ENCODE measurements around the gene HNRNPA0. TPM values are rescaled to one million over a fixed set of nuclear protein-coding genes. Genes with fewer than 3 reads are reported as not detected.
"Not testable (repeated sequence)": the region's sequence is repeated elsewhere in the genome, so short reads cannot be mapped to it uniquely, and the experiment has no call there.

Gene HNRNPA0
- polyA plus RNA-seq (ENCODE audit: insufficient read length in 3 of 3) = 10 to 100 TPM; 62.4 to 80.8 (median 76.8) TPM
- long read RNA-seq, donor 1, full-length matches to known transcripts = 503 of 503 reads
- long read RNA-seq, donor 1, partial matches to known transcripts = 0 of 503 reads
- long read RNA-seq, donor 1, other reads (novel, unspliced or antisense) = 0 of 503 reads
- long read RNA-seq, donor 2, full-length matches to known transcripts = 511 of 511 reads
- long read RNA-seq, donor 2, partial matches to known transcripts = 0 of 511 reads
- long read RNA-seq, donor 2, other reads (novel, unspliced or antisense) = 0 of 511 reads
- long read RNA-seq, donor 3, full-length matches to known transcripts = 460 of 460 reads
- long read RNA-seq, donor 3, partial matches to known transcripts = 0 of 460 reads
- long read RNA-seq, donor 3, other reads (novel, unspliced or antisense) = 0 of 460 reads
- long read RNA-seq, donor 4, full-length matches to known transcripts = 473 of 473 reads
- long read RNA-seq, donor 4, partial matches to known transcripts = 0 of 473 reads
- long read RNA-seq, donor 4, other reads (novel, unspliced or antisense) = 0 of 473 reads
- long read RNA-seq, donor 5, full-length matches to known transcripts = 195 of 195 reads
- long read RNA-seq, donor 5, partial matches to known transcripts = 0 of 195 reads
- long read RNA-seq, donor 5, other reads (novel, unspliced or antisense) = 0 of 195 reads
- long read RNA-seq, donor 6, full-length matches to known transcripts = 447 of 447 reads
- long read RNA-seq, donor 6, partial matches to known transcripts = 0 of 447 reads
- long read RNA-seq, donor 6, other reads (novel, unspliced or antisense) = 0 of 447 reads
- long read RNA-seq, donor 7, full-length matches to known transcripts = 500 of 500 reads
- long read RNA-seq, donor 7, partial matches to known transcripts = 0 of 500 reads
- long read RNA-seq, donor 7, other reads (novel, unspliced or antisense) = 0 of 500 reads
- long read RNA-seq, donor 8, full-length matches to known transcripts = 287 of 287 reads
- long read RNA-seq, donor 8, partial matches to known transcripts = 0 of 287 reads
- long read RNA-seq, donor 8, other reads (novel, unspliced or antisense) = 0 of 287 reads
- long read RNA-seq, donor 9, full-length matches to known transcripts = 566 of 566 reads
- long read RNA-seq, donor 9, partial matches to known transcripts = 0 of 566 reads
- long read RNA-seq, donor 9, other reads (novel, unspliced or antisense) = 0 of 566 reads
- long read RNA-seq, donor 10, full-length matches to known transcripts = 451 of 451 reads
- long read RNA-seq, donor 10, partial matches to known transcripts = 0 of 451 reads
- long read RNA-seq, donor 10, other reads (novel, unspliced or antisense) = 0 of 451 reads
- long read RNA-seq, donor 11, full-length matches to known transcripts = 310 of 310 reads
- long read RNA-seq, donor 11, partial matches to known transcripts = 0 of 310 reads
- long read RNA-seq, donor 11, other reads (novel, unspliced or antisense) = 0 of 310 reads
- long read RNA-seq, donor 12, full-length matches to known transcripts = 633 of 633 reads
- long read RNA-seq, donor 12, partial matches to known transcripts = 0 of 633 reads
- long read RNA-seq, donor 12, other reads (novel, unspliced or antisense) = 0 of 633 reads
- long read RNA-seq, donor 13, full-length matches to known transcripts = 288 of 288 reads
- long read RNA-seq, donor 13, partial matches to known transcripts = 0 of 288 reads
- long read RNA-seq, donor 13, other reads (novel, unspliced or antisense) = 0 of 288 reads
- long read RNA-seq, donor 14, full-length matches to known transcripts = 781 of 781 reads
- long read RNA-seq, donor 14, partial matches to known transcripts = 0 of 781 reads
- long read RNA-seq, donor 14, other reads (novel, unspliced or antisense) = 0 of 781 reads
- long read RNA-seq, donor 15, full-length matches to known transcripts = 604 of 604 reads
- long read RNA-seq, donor 15, partial matches to known transcripts = 0 of 604 reads
- long read RNA-seq, donor 15, other reads (novel, unspliced or antisense) = 0 of 604 reads
- long read RNA-seq, donor 16, full-length matches to known transcripts = 577 of 577 reads
- long read RNA-seq, donor 16, partial matches to known transcripts = 0 of 577 reads
- long read RNA-seq, donor 16, other reads (novel, unspliced or antisense) = 0 of 577 reads

DNA sequence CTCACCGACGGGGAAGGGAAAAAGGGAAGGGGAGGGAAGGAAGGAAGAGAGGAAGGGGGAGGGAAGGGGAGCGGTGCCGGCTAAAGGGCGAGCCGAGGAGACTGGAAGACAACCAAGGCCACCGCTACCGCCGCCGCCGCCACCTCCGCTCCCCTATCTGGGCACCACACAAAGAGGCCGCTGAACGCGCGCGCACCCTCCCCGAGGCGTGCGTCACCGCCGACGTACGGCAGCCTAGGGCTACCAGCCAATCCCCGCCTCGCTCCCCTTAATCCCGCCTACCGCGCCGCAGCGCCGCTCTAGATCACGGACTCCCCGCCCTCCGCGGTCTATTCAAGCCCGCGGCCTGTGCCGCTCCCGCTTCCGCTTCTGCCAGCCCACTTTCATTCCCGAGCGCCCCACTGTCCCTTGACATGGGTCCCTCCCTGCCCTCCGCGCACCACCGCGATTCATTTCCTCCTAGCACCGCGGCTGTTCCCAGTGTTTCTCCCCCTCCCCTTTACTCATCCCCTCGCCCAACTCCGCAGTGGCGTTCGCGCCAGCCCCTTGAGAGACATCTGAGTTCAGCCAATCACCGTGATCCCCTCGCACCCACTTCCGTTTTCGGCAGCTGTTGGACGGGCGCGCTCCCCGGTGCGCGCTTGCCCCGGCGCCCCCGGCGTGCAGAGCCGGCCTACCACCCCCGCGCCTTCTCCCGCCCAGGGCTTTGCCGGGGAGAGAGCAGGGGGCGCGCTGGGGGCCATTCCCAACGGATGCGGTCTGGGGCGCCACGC, at the start of gene HNRNPA0:
Gene HNRNPA0 (minus strand): TSS at position 176 of the 773 bp plus-strand sequence. CDS start 297 bp downstream, outside the sequence.
- peak; percentile 97 for DNase-seq

DNA sequence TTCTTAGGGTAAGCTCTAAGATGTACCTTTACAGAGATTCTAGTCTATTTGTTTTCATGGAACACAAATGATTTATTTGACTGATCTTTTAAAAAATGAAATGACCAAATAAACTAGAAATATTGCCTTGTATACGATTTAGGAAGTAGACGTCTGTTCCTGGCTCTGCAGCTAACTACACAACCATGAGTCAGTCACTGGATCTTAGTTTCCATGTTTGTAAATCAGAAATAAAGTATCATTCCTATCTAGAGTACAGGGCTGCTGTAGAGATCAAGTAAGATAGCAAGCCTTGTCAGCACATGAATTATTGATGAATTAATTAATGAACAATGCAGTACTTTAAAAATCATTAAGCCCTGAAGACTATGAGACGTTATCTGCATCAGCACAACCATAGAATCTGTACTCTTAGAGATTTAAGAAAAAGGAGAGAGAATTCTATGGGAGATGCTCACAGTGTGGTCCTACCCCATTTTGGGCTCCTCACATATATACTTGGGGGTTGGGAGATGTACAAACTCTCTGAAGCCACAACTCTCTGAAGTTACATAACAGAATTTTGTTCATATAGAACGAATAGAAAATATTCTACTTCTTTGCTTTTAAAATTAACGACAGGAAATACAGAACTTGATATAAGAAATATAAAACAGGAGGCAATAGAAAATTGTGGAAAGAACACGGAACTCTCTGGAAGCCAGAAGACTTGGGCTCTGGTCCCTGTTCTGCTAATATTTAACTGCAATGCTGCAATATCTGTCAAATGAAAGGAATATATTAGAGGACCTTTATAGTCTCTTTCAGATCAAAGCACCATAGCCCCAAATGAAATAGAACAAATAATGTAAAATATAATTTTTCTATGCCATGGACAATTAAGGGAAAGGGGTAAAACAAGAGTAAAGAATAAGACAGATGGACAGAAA, 48.4 kb upstream of the HNRNPA0 start:
- DNase-seq = no peak

GRCh38 chr5:137800700-137801411, 46.7 kb upstream of the HNRNPA0 start:
- DNase-seq = no peak

- no peak for DNase-seq
Observed at GRCh38 chr5:137796279-137796678, 42.1 kb upstream of the HNRNPA0 start.

GRCh38 chr5:137794863-137795262, 40.7 kb upstream of the HNRNPA0 start:
- no peak for DNase-seq

- DNase-seq = peak; percentile 37
Observed at GRCh38 chr5:137792303-137792702, 38.1 kb upstream of the HNRNPA0 start.

DNA sequence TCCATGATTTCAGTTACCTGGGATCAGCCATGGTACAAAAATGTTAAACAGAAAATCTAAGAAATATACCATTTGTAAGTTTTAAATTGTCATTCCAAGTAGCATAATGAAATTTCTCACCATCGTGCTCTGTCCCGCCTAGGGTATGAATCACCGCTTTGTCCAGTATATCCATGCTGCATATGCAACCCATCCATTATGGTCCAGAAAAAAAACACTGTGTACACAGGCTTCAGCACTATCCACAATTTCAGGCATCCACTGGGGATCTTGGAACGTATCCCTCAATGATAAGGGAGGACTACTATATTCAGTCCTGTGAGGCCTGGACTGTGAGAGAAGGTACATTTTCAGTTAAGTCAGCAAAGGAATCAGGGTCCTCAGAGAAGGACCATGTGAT, 37.6 kb upstream of the HNRNPA0 start:
- no peak for DNase-seq

GRCh38 chr5:137791387-137791786, 37.2 kb upstream of the HNRNPA0 start:
- DNase-seq = no peak

GRCh38 chr5:137788560-137788959, 34.4 kb upstream of the HNRNPA0 start:
- not testable (repeated sequence) for DNase-seq

- DNase-seq = no peak
Observed at GRCh38 chr5:137782984-137783536, 28.9 kb upstream of the HNRNPA0 start.

DNA sequence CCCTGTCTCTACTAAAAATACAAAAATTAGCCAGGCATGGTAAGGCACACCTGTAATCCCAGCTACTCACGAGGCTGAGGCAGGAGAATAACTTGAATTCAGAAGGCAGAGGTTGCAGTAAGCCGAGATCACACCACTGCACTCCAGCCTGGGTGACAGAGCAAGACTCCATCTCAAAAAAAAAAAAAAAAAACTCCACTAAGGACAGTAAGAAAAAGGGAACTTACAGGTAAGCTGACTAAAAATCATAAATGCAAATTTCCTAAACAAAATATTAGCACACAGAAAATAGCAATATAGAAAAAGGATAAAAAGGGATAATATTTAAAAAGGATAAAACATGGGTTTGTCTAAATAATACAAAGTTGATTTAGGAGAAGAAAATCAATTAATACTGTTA, 27.9 kb upstream of the HNRNPA0 start:
- DNase-seq = no peak

- DNase-seq = peak; percentile 42
Observed at GRCh38 chr5:137778772-137779564, 24.8 kb upstream of the HNRNPA0 start.

DNA sequence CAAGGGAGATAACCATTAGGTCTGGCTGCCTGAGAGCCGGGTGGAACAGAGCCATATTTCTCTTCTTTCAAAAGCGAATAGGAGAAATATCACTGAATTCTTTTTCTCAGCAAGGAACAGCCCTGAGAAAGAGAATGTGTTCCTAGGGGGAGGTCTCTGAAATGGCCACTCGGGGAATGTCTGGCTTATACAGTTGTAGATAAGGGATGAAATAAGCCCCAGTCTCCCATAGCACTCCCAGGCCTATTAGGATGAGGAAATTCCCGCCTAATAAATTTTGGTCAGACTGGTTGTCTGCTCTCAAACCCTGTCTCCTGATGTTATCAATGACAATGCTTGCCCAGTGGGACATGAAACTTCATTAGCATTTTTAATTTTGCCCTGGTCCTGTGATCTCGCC, 13.8 kb upstream of the HNRNPA0 start:
- DNase-seq = not testable (repeated sequence)

DNA sequence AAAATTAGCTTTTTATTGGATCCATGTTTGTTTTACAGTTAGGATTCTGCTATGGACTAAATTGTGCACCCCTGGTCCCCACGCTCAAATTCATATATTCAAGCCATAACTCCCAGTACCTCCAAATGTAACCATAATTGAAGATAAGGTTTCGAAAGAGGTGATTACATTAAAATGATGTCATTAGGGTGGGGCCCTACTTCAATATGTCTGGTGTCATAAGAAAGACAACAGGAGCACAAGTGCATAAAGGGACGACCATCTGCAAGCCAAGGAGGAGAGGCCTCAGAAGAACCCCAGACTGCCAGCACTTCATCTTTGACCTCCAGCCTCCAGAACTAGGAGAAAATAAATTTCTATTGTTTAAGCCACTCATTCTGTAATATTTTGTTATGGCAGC, 7.4 kb upstream of the HNRNPA0 start:
- DNase-seq = no peak

DNA sequence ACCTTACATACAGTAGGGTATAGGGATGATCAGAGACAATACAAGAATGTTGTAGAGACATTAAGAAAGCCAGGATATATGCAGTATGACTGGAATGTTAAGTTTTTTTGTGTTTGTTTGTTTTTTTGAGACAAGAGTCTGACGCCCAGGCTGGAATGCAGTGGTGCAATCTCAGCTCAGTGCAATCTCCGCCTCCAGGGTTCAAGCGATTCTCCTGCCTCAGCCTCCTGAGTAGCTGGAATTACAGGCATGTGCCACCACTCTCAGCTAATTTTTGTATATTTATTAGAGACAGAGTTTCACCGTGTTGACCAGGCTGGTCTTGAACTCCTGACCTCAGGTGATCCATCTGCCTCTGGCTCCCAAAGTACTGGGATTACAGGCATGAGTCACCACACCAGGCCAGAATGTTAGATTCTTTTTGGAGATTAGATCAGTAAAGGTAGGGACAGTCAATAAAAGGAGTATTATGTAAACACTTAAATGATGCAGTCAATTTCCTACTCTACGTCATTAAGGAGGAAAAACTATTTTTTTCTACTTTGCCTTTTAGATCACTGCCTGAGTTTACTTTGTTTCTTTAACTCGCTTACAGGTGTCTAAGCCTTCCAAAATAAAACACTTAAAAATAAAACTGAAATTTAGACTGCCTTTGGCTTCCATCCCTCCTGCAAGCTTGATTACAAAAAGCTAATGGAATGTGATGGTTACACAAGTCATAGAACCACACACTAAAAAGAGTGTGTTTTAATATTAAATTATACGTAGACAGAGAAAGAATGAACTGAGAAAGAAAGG, 6.8 kb upstream of the HNRNPA0 start:
- DNase-seq = no peak
